ENCODE results near the gene P2RX7.

Gene P2RX7

DNA sequence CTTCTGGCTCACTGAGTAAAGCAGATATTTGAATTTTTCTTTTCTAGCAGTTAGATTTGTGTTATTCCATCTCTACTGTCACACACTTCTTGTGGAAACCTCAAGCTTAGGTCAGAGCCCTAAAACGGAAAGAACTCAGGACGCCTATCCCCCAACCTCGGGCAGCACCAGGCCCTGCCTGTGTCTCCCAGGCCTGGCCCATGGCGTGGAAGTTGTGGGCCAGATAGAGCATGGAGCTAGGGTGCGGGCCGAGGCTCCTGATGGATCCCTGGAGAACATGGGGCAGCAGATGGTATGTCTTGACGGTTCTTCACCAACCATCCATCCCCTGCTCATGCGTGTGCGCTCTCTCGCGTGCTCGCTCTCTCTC is 97.8 kb downstream of the P2RX7 start:
- no peak for TF ChIP-seq POLR2AphosphoS5 (IDR thresholded peaks at IDR 0.05; ENCODE audit: low read depth, low read length)
- no peak for TF ChIP-seq TAF1 (IDR thresholded peaks at IDR 0.05; ENCODE audit: low read depth, low read length)
- TF ChIP-seq PAX5 (IDR thresholded peaks at IDR 0.05; ENCODE audit: insufficient read depth, low read length, severe bottlenecking) = no peak
- no peak for TF ChIP-seq POLR2A (IDR thresholded peaks at IDR 0.05; ENCODE audit: low read depth, low read length)
- no peak for TF ChIP-seq SPI1 (IDR thresholded peaks at IDR 0.05; ENCODE audit: low read depth, low read length)
- no peak for TF ChIP-seq POU2F2 (IDR thresholded peaks at IDR 0.05; ENCODE audit: low read depth, low read length)
- FAIRE-seq (no peak), DNase-seq (ENCODE audit: insufficient read length, low spot score) (no peak)

GRCh38 chr12:121232163-121232562 is 99.5 kb downstream of the P2RX7 start:
- FAIRE-seq (no peak), DNase-seq (ENCODE audit: insufficient read length, low spot score) (no peak)
- TF ChIP-seq TAF1 (IDR thresholded peaks at IDR 0.05; ENCODE audit: low read depth, low read length) (no peak), POLR2AphosphoS5 (IDR thresholded peaks at IDR 0.05; ENCODE audit: low read depth, low read length) (no peak), PAX5 (IDR thresholded peaks at IDR 0.05; ENCODE audit: insufficient read depth, low read length, severe bottlenecking) (no peak), POLR2A (IDR thresholded peaks at IDR 0.05; ENCODE audit: low read depth, low read length) (no peak), SPI1 (IDR thresholded peaks at IDR 0.05; ENCODE audit: low read depth, low read length) (no peak), POU2F2 (IDR thresholded peaks at IDR 0.05; ENCODE audit: low read depth, low read length) (no peak)

DNA sequence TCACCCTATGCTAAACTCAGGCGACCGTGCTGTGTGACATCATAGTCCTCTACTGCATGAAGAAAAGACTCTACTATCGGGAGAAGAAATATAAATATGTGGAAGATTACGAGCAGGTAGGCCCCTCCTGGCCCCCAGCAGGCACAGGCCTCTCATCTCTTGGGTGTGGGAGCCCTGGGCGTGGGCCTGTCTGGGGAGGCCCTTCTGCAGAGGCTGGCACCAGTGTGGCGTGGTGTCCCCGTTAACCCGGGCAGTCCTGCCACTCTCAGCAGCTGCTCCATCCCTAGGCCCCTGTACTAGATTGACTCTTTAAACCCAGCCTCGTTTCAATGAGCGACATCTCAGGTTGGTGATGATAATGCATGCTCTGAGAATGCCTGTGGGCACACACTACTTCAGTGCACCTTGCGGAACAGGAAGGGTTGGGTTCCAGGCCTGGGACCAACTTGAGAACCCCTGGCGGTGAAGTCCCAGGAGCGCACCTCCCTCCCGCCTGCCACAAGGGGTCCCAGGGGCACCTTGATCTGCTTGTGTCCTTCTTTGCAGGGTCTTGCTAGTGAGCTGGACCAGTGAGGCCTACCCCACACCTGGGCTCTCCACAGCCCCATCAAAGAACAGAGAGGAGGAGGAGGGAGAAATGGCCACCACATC is 100.4 kb downstream of the P2RX7 start:
- FAIRE-seq (no peak), DNase-seq (ENCODE audit: insufficient read length, low spot score) (no peak)
- TF ChIP-seq SPI1 (IDR thresholded peaks at IDR 0.05; ENCODE audit: low read depth, low read length) (no peak), POU2F2 (IDR thresholded peaks at IDR 0.05; ENCODE audit: low read depth, low read length) (no peak), POLR2AphosphoS5 (IDR thresholded peaks at IDR 0.05; ENCODE audit: low read depth, low read length) (no peak), POLR2A (IDR thresholded peaks at IDR 0.05; ENCODE audit: low read depth, low read length) (no peak), TAF1 (IDR thresholded peaks at IDR 0.05; ENCODE audit: low read depth, low read length) (no peak), PAX5 (IDR thresholded peaks at IDR 0.05; ENCODE audit: insufficient read depth, low read length, severe bottlenecking) (no peak)

- DNase-seq (ENCODE audit: insufficient read length, low spot score) (no peak), FAIRE-seq (no peak)
- TF ChIP-seq POLR2AphosphoS5 (IDR thresholded peaks at IDR 0.05; ENCODE audit: low read depth, low read length) (no peak; the same call in 1 of the 2 replicates), TAF1 (IDR thresholded peaks at IDR 0.05; ENCODE audit: low read depth, low read length) (no peak), POLR2A (IDR thresholded peaks at IDR 0.05; ENCODE audit: low read depth, low read length) (no peak), PAX5 (IDR thresholded peaks at IDR 0.05; ENCODE audit: insufficient read depth, low read length, severe bottlenecking) (no peak), SPI1 (IDR thresholded peaks at IDR 0.05; ENCODE audit: low read depth, low read length) (no peak), POU2F2 (IDR thresholded peaks at IDR 0.05; ENCODE audit: low read depth, low read length) (no peak)
Observed at GRCh38 chr12:121233628-121234020, 100.9 kb downstream of the P2RX7 start.

DNA sequence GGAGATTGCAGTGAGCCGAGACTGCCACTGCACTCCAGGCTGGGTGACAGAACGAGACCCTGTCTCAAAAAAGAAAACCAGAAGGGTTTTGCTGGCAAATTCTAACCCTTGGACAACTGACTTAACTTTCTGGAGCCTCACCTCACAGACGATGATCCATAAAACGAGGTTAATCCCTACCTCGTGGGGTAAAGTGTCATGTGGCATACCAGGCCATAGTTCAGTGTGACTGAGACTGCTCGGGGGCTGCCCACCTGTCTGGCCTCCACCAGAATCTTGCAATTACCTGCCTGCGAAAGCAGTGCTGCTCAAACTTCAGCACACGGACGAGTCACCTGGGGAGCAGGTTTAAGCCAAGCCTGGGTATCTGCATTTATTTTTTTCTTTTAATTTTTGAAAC is 104.1 kb downstream of the P2RX7 start:
- FAIRE-seq = no peak
- no peak for TF ChIP-seq POLR2AphosphoS5 (IDR thresholded peaks at IDR 0.05; ENCODE audit: low read depth, low read length)
- TF ChIP-seq POU2F2 (IDR thresholded peaks at IDR 0.05; ENCODE audit: low read depth, low read length) = no peak
- no peak for TF ChIP-seq SPI1 (IDR thresholded peaks at IDR 0.05; ENCODE audit: low read depth, low read length)
- no peak for TF ChIP-seq TAF1 (IDR thresholded peaks at IDR 0.05; ENCODE audit: low read depth, low read length)
- no peak for TF ChIP-seq POLR2A (IDR thresholded peaks at IDR 0.05; ENCODE audit: low read depth, low read length)
- no peak for TF ChIP-seq PAX5 (IDR thresholded peaks at IDR 0.05; ENCODE audit: insufficient read depth, low read length, severe bottlenecking)
- no peak for DNase-seq (ENCODE audit: insufficient read length, low spot score)

GRCh38 chr12:121237415-121237814 is 104.7 kb downstream of the P2RX7 start:
- FAIRE-seq (no peak), DNase-seq (ENCODE audit: insufficient read length, low spot score) (no peak)
- TF ChIP-seq POLR2AphosphoS5 (IDR thresholded peaks at IDR 0.05; ENCODE audit: low read depth, low read length) = no peak
- TF ChIP-seq SPI1 (IDR thresholded peaks at IDR 0.05; ENCODE audit: low read depth, low read length) = no peak
- no peak for TF ChIP-seq POU2F2 (IDR thresholded peaks at IDR 0.05; ENCODE audit: low read depth, low read length)
- TF ChIP-seq PAX5 (IDR thresholded peaks at IDR 0.05; ENCODE audit: insufficient read depth, low read length, severe bottlenecking) = no peak
- no peak for TF ChIP-seq TAF1 (IDR thresholded peaks at IDR 0.05; ENCODE audit: low read depth, low read length)
- no peak for TF ChIP-seq POLR2A (IDR thresholded peaks at IDR 0.05; ENCODE audit: low read depth, low read length)
